ENCODE data around the gene DCBLD1. TPM values are rescaled to one million over a fixed set of nuclear protein-coding genes. Genes with fewer than 3 reads are reported as not detected.
A peak's percentile ranks its signal among the peaks of the same experiment; 100 is the strongest.

DCBLD1 gene
- total and polyA plus RNA-seq, 4 donors = 10.0 to 38.1 (median 13.0) TPM

DNA sequence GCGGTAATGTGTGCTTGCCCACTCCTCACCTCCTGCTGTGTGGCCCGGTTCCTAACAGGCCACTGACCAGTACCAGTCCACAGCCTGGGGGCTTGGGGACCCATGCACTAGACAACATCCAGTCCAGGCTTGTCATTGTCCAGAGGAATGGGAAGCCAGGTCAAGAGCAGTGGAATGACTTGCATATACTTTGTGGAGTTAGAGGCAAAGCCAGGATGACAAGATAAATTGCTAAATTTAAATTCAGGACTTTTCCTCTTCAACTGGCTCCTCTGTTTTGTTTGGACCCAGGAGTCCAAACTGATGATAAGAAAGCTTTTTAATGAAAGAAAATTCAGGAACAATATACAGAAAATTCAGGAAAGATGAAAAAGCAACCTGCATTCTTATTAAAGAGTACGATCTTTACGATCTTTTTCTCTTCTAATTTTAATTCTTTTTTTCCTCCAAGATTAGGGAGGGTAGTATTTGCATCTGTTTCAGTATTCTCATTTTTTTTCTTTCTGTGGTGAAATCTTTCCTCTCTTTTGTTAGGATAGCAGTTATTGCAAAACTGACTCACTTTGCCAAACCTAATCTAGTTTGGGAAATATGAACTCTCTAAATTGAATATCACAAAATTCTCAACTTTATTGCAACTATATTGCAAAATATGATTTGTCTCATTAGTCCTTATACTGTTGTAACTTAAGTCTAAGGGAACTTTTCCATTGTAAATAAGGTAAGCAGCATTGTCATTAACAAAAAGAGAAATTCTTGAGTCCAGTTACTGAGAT is 48.2 kb downstream of the DCBLD1 start:
- Histone ChIP-seq H3K27ac (ENCODE audit: low read depth in 1 of 2, low read length in 1 of 2) (no peak overlapping the region), H3K9ac (ENCODE audit: insufficient read depth in 1 of 2, low read length in 2 of 2) (no peak overlapping the region), H3K27me3 (ENCODE audit: control insufficient read depth in 3 of 3, insufficient read depth in 3 of 3, low read length in 2 of 3) (no peaks in the 10 kb centered on the region), H3K4me3 (no peak overlapping the region), H3K9me3 (ENCODE audit: control insufficient read depth in 4 of 4, insufficient read depth in 3 of 4, low read length in 3 of 4) (no peaks in the 10 kb centered on the region), H3K36me3 (ENCODE audit: control insufficient read depth in 4 of 4, insufficient read depth in 4 of 4, low read length in 4 of 4) (peaks cover 0 to 13% (median 6%) of the 10 kb centered on the region in 4 donors), H3K4me1 (ENCODE audit: control insufficient read depth in 5 of 5, insufficient read depth in 5 of 5, low read length in 5 of 5) (peaks cover 0 to 23% (median 3%) of the 10 kb centered on the region in 5 donors)
- ATAC-seq (ENCODE audit: insufficient read depth, low FRiP score) = no peak
- WGBS, 2 donors = 92 to 93% methylated on average over 4 of the region's 4 CpGs
- peak in 2 of 3 donors; percentile 59 to 74 for DNase-seq
- TF ChIP-seq, protein P1, sequence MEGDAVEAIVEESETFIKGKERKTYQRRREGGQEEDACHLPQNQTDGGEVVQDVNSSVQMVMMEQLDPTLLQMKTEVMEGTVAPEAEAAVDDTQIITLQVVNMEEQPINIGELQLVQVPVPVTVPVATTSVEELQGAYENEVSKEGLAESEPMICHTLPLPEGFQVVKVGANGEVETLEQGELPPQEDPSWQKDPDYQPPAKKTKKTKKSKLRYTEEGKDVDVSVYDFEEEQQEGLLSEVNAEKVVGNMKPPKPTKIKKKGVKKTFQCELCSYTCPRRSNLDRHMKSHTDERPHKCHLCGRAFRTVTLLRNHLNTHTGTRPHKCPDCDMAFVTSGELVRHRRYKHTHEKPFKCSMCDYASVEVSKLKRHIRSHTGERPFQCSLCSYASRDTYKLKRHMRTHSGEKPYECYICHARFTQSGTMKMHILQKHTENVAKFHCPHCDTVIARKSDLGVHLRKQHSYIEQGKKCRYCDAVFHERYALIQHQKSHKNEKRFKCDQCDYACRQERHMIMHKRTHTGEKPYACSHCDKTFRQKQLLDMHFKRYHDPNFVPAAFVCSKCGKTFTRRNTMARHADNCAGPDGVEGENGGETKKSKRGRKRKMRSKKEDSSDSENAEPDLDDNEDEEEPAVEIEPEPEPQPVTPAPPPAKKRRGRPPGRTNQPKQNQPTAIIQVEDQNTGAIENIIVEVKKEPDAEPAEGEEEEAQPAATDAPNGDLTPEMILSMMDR (IDR thresholded peaks at IDR 0.05; ENCODE audit: control extremely low read depth, extremely low read depth) = no peak

DNA sequence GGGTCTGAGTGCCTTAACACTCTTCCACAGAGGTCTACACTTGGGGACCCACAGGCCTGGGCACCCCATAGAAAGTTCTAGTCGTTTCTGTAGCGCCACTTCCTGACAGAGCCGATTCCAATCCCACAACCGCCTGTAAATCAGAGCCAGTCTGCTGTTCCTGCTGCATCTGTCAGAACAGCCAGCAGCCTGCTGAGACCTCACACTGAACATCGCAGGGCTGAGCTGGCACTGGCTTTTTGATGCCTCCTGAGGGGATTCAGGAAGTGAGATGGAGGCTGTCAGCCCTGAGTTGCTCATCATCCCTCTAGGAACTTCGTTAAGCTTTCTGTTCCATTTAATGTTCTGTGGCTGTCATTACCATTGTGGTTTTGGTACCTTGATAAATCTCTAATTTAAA is 48.9 kb downstream of the DCBLD1 start:
- peaks cover 0 to 13% (median 5%) of the 10 kb centered on the region in 4 donors for H3K36me3 ChIP-seq (ENCODE audit: control insufficient read depth in 4 of 4, insufficient read depth in 4 of 4, low read length in 4 of 4)
- TF ChIP-seq, protein P1 (IDR thresholded peaks at IDR 0.05; ENCODE audit: control extremely low read depth, extremely low read depth) = no peak
- peak overlapping the region in 1 of 2 donors; percentile 52 for H3K27ac ChIP-seq (ENCODE audit: low read depth in 1 of 2, low read length in 1 of 2)
- no peak for ATAC-seq (ENCODE audit: insufficient read depth, low FRiP score)
- H3K9ac ChIP-seq (ENCODE audit: insufficient read depth in 1 of 2, low read length in 2 of 2) = no peak overlapping the region
- no peak overlapping the region for H3K4me3 ChIP-seq
- no peaks in the 10 kb centered on the region for H3K27me3 ChIP-seq (ENCODE audit: control insufficient read depth in 3 of 3, insufficient read depth in 3 of 3, low read length in 2 of 3)
- H3K9me3 ChIP-seq (ENCODE audit: control insufficient read depth in 4 of 4, insufficient read depth in 3 of 4, low read length in 3 of 4) = no peaks in the 10 kb centered on the region
- 48 to 59% methylated on average over 6 of the region's 6 CpGs for WGBS, 2 donors
- peaks cover 0 to 23% (median 3%) of the 10 kb centered on the region in 5 donors for H3K4me1 ChIP-seq (ENCODE audit: control insufficient read depth in 5 of 5, insufficient read depth in 5 of 5, low read length in 5 of 5)
- DNase-seq = no peak

DNA sequence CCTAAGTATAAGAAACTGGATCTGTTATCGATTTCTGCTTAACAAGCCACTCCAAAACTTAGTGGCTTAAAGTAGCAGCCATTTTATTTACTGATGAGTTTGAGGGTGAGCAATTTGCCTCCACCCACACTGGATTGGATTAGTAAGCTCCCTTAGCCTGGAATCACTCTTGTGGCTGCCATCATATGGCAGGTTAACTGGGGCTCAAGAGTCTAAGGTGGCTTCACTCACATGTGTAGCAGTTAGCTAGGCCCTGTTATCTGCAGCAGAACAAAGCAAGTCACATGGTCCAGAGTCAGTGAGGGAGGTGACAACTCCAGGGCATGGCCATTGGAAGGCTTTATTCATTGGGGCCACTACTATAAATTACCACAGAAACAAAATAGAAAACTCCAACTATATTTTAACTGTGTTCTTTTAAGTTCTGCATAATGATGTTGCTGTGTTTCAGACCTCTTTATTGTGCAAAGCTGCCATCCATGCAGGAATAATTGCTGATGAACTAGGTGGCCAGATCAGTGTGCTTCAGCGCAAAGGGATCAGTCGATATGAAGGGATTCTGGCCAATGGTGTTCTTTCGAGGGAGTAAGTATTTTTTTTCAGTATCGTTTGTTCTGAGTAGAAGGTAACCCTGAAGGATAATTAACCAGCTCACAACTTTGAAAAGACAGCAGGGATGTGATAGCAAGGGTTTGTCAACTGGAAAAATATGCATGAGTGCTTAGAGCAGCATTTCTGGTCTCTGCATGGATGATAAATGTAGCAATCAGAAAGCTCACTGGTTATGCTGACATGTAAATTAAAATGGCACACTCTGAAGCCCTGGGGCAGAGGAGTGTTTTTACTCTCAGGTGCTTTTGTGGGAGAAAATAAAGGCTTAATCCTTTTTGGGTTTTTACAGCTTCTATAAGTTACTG is 49.6 kb downstream of the DCBLD1 start:
- Histone ChIP-seq H3K4me1 (ENCODE audit: control insufficient read depth in 5 of 5, insufficient read depth in 5 of 5, low read length in 5 of 5) (peaks cover 0 to 23% (median 3%) of the 10 kb centered on the region in 5 donors), H3K27ac (ENCODE audit: low read depth in 1 of 2, low read length in 1 of 2) (no peak overlapping the region), H3K4me3 (no peak overlapping the region), H3K36me3 (ENCODE audit: control insufficient read depth in 4 of 4, insufficient read depth in 4 of 4, low read length in 4 of 4) (peaks cover 0 to 15% (median 5%) of the 10 kb centered on the region in 4 donors), H3K9me3 (ENCODE audit: control insufficient read depth in 4 of 4, insufficient read depth in 3 of 4, low read length in 3 of 4) (no peaks in the 10 kb centered on the region), H3K9ac (ENCODE audit: insufficient read depth in 1 of 2, low read length in 2 of 2) (no peak overlapping the region), H3K27me3 (ENCODE audit: control insufficient read depth in 3 of 3, insufficient read depth in 3 of 3, low read length in 2 of 3) (no peaks in the 10 kb centered on the region)
- DNase-seq (no peak), ATAC-seq (ENCODE audit: insufficient read depth, low FRiP score) (no peak)
- TF ChIP-seq, protein P1 (IDR thresholded peaks at IDR 0.05; ENCODE audit: control extremely low read depth, extremely low read depth) = no peak
- WGBS, 2 donors = 98 to 99% methylated on average over 5 of the region's 5 CpGs

Data from lung (tissue), 12 donors.